GM18520 (cell line): ENCODE data around the gene MAPKAPK3.
A peak's percentile ranks its signal among the peaks of the same experiment; 100 is the strongest.

Experiments used
- ATAC-seq: cut with Tn5 transposase; IDR thresholded peaks from one replicate; pipeline ENCODE4 v1.9.1; 2021; ENCODE audit not compliant: unreplicated experiment

Gene MAPKAPK3

GRCh38 chr3:50607271-50608091 is 9.5 kb upstream of the MAPKAPK3 start:
- ATAC-seq, result no peak

GRCh38 chr3:50608278-50608677 is 8.7 kb upstream of the MAPKAPK3 start:
- no peak for ATAC-seq

- no peak for ATAC-seq
Measured at GRCh38 chr3:50609071-50609762, 7.7 kb upstream of the MAPKAPK3 start.

GRCh38 chr3:50609763-50610085 is 7.2 kb upstream of the MAPKAPK3 start:
- no peak for ATAC-seq

- no peak for ATAC-seq
Measured at GRCh38 chr3:50610181-50610971, 6.6 kb upstream of the MAPKAPK3 start.

- ATAC-seq, result no peak
Measured at GRCh38 chr3:50610992-50611463, 5.9 kb upstream of the MAPKAPK3 start.

DNA sequence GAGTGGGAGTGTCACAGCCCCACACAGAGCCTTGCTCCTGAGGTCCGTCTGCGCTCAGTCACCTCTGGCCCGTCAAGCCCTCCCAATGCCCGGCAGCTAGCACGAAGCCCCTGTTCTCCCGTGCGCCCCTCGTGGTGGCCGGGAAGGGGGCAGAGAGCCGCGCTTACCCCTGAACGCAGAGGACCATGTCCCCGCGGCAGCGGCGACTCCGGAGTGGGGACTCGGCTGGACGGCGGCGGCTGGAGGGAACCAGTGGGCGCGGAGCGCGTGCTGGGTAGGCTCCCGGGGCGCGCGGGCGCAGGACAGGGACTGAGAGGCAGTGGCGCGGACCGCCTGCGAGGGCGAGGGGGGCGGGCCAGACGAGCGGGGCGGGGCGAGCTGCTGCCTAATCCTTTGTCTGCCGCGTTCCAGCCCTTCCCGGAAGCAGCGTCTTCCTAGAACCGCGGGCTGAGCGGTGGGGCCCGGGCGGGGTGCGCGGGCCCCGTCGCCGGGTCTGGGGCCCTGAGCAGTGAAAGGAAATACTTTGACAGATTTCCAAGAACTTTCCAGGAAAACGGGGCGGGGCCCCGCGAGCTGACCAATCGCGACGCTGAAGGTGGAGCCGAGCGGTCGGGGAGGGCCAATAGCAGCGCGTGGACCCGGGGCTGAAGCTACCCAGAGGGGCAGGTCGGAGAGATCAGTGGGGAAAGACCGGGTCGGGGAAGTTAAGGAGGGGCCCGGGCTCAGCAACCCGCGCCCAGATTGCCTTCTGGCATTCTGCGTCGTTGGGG is 5.3 kb upstream of the MAPKAPK3 start, which contains the start of gene CISH:
Gene CISH, minus strand, starts transcription at position 311 of the 770 bp plus-strand sequence. Its CDS starts 124 bp downstream, at position 187.
- peak; percentile 51 for ATAC-seq

DNA sequence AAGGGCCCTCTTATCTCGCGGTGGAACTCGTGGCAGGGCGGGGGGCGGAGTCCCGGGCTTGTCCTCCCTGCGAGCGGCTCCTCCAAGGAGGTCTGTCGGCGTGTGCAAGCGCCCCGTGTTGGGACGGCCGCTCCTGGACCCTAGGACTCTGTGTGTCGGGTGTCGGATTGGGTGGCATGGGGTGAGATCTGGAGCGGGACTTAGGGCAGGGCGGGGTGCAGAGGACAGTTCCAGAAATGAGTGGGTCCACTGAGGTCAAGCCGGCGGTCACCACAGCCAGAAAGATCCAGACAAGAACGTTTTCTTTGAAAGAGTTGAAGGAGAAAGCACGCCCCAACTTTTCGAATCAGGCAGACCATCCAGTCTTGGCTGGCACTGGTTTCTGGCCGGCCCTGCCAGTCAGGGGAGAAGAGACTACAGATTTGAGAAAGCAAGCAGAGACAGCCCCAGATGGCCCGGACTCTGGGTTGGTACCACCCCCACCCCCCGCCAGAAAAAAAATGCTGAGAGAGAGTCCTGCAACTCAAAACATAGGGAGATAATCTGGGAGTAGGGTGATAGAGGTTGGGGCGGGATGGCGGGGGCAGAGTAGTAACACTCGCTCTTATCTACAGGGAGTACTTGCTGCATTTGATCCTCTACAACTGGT is 4.6 kb upstream of the MAPKAPK3 start:
- ATAC-seq, result no peak

- no peak for ATAC-seq
Measured at GRCh38 chr3:50612970-50613846, 3.7 kb upstream of the MAPKAPK3 start.

DNA sequence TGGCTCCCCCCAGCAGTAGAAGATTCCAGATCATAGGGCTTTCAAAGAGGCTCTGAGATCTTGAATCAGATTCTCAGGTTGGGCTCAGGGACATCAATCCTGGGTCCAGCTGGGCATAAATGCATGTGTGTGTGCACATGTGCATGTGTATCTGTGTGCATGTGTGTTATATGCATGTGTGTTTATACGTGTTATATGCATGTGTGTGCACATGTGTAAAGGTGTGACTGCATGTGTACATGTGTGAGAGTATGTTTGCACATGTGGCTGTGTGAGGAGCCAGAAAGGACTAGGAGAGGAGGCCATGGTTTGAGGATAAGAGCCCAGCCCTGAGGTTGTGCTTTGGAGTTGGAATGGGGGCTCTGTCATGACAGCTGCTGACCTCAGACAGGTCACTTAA is 1.8 kb upstream of the MAPKAPK3 start:
- ATAC-seq, result no peak

- peak; percentile 38 for ATAC-seq
Measured at GRCh38 chr3:50616003-50616769, 765 bp upstream of the MAPKAPK3 start.

DNA sequence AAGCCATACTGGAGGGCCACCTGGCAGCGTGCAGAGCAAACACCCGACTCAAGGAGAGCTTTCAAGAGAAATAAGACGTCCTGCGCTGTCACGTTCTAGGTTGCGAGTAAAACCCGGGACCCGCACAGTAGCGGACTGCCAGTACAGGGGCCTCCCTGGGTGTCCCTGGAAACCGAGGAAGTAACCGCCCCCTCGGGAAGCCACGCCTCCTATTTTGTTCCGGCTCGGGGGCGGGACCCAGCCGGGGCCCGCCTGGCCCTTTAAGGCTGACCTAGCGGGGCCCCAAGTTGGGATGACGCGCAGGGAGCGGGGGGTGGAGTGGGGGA is 218 bp upstream of the MAPKAPK3 start:
- peak; percentile 59 for ATAC-seq

DNA sequence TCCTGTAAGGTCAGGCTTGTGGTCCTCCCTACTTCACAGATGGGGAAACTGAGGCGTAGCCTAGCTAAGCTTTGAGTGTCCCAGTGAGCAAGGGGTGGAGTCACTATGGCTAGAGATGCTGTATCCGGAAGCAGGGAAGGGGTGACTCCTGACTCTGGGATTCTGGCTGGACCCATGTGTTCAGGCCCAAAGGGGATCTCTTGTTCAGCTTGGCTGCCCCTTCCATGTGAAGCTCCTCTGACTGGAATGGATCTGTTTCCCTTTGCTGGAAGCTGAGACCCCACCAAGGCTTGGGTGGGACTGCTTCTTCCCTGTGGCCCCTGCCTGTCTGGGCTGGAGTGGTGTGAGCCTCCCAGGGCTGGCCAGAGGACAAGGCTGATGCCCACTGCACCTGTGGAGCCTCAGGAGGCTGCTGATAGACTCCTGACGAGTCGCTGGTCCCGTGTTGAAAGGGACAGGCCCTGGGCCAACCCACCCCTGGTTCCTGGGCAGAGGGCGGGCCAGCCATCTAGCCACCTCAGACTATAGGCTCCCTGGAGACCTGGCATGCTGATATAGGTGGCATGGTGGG is 1.0 kb downstream of the MAPKAPK3 start:
- no peak for ATAC-seq

GRCh38 chr3:50620420-50620819 is 3.5 kb downstream of the MAPKAPK3 start:
- no peak for ATAC-seq

- no peak for ATAC-seq
Measured at GRCh38 chr3:50620820-50621219, 3.9 kb downstream of the MAPKAPK3 start.

DNA sequence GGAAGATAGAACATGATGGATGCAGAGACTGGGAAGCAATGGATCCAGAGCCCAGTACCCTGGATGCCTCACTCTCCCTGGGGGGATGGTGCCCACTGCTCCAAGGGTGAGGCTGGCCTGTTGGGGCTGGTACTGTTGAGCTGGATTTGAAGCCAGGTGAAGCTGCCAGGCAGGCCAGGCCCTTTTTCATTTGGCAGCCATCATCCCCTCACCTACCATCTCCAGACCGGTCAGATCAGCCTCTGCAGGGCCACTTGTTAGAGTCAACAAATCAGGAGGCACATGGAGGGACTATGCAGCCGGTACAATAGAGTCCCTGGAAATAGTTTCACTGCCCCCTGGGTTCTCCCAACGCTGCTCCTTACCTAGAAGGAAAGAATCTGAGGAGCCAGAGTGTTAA is 5.9 kb downstream of the MAPKAPK3 start:
- ATAC-seq, result no peak

GRCh38 chr3:50623840-50624474 is 7.0 kb downstream of the MAPKAPK3 start:
- ATAC-seq, result no peak

- no peak for ATAC-seq
Measured at GRCh38 chr3:50624634-50625033, 7.7 kb downstream of the MAPKAPK3 start.
